ENCODE data around the gene RGS7BP.

The RGS7BP gene

GRCh38 chr5:64487283-64487682 lies 18.5 kb upstream of the RGS7BP start:
- TF ChIP-seq USF1 (IDR thresholded peaks at IDR 0.05) (no peak), EP300 (IDR thresholded peaks at IDR 0.05; ENCODE audit: borderline replicate concordance) (no peak), RAD21 (IDR thresholded peaks at IDR 0.05; ENCODE audit: low read depth) (no peak), TCF12 (IDR thresholded peaks at IDR 0.05; ENCODE audit: low read depth) (no peak), CREB1 (IDR thresholded peaks at IDR 0.05; ENCODE audit: low read depth) (no peak), MAX (IDR thresholded peaks at IDR 0.05) (no peak), NFIC (IDR thresholded peaks at IDR 0.05) (no peak), TEAD4 (IDR thresholded peaks at IDR 0.05) (no peak), YY1 (IDR thresholded peaks at IDR 0.05; ENCODE audit: low read depth) (no peak), TAF1 (IDR thresholded peaks at IDR 0.05; ENCODE audit: low read depth) (no peak), CEBPB (IDR thresholded peaks at IDR 0.05) (no peak), ZBTB7A (IDR thresholded peaks at IDR 0.05; ENCODE audit: low read depth) (no peak), REST (IDR thresholded peaks at IDR 0.05; ENCODE audit: low read depth) (no peak), FOXM1 (IDR thresholded peaks at IDR 0.05; ENCODE audit: borderline replicate concordance, low read depth) (no peak), EGR1 (IDR thresholded peaks at IDR 0.05) (no peak)

- TF ChIP-seq TAF1 (IDR thresholded peaks at IDR 0.05; ENCODE audit: low read depth) (no peak), TEAD4 (IDR thresholded peaks at IDR 0.05) (no peak), CEBPB (IDR thresholded peaks at IDR 0.05) (no peak), RAD21 (IDR thresholded peaks at IDR 0.05; ENCODE audit: low read depth) (no peak), TCF12 (IDR thresholded peaks at IDR 0.05; ENCODE audit: low read depth) (no peak), EP300 (IDR thresholded peaks at IDR 0.05; ENCODE audit: borderline replicate concordance) (no peak), REST (IDR thresholded peaks at IDR 0.05; ENCODE audit: low read depth) (no peak), CREB1 (IDR thresholded peaks at IDR 0.05; ENCODE audit: low read depth) (no peak), NFIC (IDR thresholded peaks at IDR 0.05) (no peak), ZBTB7A (IDR thresholded peaks at IDR 0.05; ENCODE audit: low read depth) (no peak), USF1 (IDR thresholded peaks at IDR 0.05) (no peak), EGR1 (IDR thresholded peaks at IDR 0.05) (no peak), FOXM1 (IDR thresholded peaks at IDR 0.05; ENCODE audit: borderline replicate concordance, low read depth) (no peak), YY1 (IDR thresholded peaks at IDR 0.05; ENCODE audit: low read depth) (no peak), MAX (IDR thresholded peaks at IDR 0.05) (no peak)
These were observed 16.0 kb upstream of the RGS7BP start for GRCh38 chr5:64489857-64490256.

GRCh38 chr5:64497386-64497785 lies 8.4 kb upstream of the RGS7BP start:
- TF ChIP-seq ZBTB7A (IDR thresholded peaks at IDR 0.05; ENCODE audit: low read depth) (no peak), YY1 (IDR thresholded peaks at IDR 0.05; ENCODE audit: low read depth) (no peak), NFIC (IDR thresholded peaks at IDR 0.05) (no peak), TEAD4 (IDR thresholded peaks at IDR 0.05) (no peak), TAF1 (IDR thresholded peaks at IDR 0.05; ENCODE audit: low read depth) (no peak), CEBPB (IDR thresholded peaks at IDR 0.05) (no peak), EP300 (IDR thresholded peaks at IDR 0.05; ENCODE audit: borderline replicate concordance) (no peak), FOXM1 (IDR thresholded peaks at IDR 0.05; ENCODE audit: borderline replicate concordance, low read depth) (no peak)

GRCh38 chr5:64502196-64502595 lies 3.6 kb upstream of the RGS7BP start:
- no peak for TF ChIP-seq USF1 (IDR thresholded peaks at IDR 0.05)
- TF ChIP-seq TAF1 (IDR thresholded peaks at IDR 0.05; ENCODE audit: low read depth): no peak
- no peak for TF ChIP-seq CREB1 (IDR thresholded peaks at IDR 0.05; ENCODE audit: low read depth)

GRCh38 chr5:64506567-64507263 lies 900 bp downstream of the RGS7BP start:
- TF ChIP-seq TAF1 (IDR thresholded peaks at IDR 0.05; ENCODE audit: low read depth) (no peak), TEAD4 (IDR thresholded peaks at IDR 0.05) (no peak), FOXM1 (IDR thresholded peaks at IDR 0.05; ENCODE audit: borderline replicate concordance, low read depth) (no peak), USF1 (IDR thresholded peaks at IDR 0.05) (0 out of 2 replicates have a peak, but pooled peaks have one; percentile 31), RAD21 (IDR thresholded peaks at IDR 0.05; ENCODE audit: low read depth) (peak; percentile 30; the same call in 1 of the 2 replicates), CREB1 (IDR thresholded peaks at IDR 0.05; ENCODE audit: low read depth) (no peak), EP300 (IDR thresholded peaks at IDR 0.05; ENCODE audit: borderline replicate concordance) (no peak)

Data from Ishikawa (cell line).